Upper lobe of left lung (tissue), 6 donors: ENCODE results near the gene EPGN. TPM values are rescaled to one million over a fixed set of nuclear protein-coding genes. Genes with fewer than 3 reads are reported as not detected.

ENCODE experiments used
- ATAC-seq, 2 donors: fragments of 200-7000 bp; cut with Tn5 transposase; one replicate each; pipeline ENCODE4 v1.9.1; 2022; ENCODE audit warnings: mild to moderate bottlenecking in 2 of 2, moderate library complexity in 2 of 2; ENCODE audit not compliant: low FRiP score in 2 of 2
- DNase-seq, 2 donors: peaks; one replicate each; pipeline ENCODE4 v3.0.0-alpha.2; 2019 to 2020
- H3K27ac ChIP-seq, 4 donors: fragments of 200-600 bp; sonication (generic); one replicate each; pipeline ENCODE4 v1.5.1; 2016 to 2019
- H3K27me3 ChIP-seq, 4 donors: fragments of 200-600 bp; sonication (generic); one replicate each; pipeline ENCODE4 v1.5.1; 2017 to 2019
- H3K36me3 ChIP-seq, 4 donors: fragments of 200-600 bp; sonication (generic); one replicate each; pipeline ENCODE4 v1.5.1; 2016 to 2019
- H3K4me1 ChIP-seq, 4 donors: fragments of 200-600 bp; sonication (generic); one replicate each; pipeline ENCODE4 v1.5.1; 2018 to 2019
- H3K4me3 ChIP-seq, 4 donors: fragments of 200-600 bp; sonication (generic); one replicate each; pipeline ENCODE4 v1.5.1; 2017 to 2019; ENCODE audit warnings: mild to moderate bottlenecking in 2 of 4, moderate library complexity in 1 of 4
- H3K9me3 ChIP-seq, 4 donors: fragments of 200-600 bp; sonication (generic); one replicate each; pipeline ENCODE4 v1.5.1; 2018 to 2019
- EP300 ChIP-seq, 4 donors: sonication (generic); formaldehyde crosslinking; IDR thresholded peaks; one replicate each; pipeline ENCODE4 v1.5.1; 2017; ENCODE audit warnings: antibody characterized with exemption in 4 of 4, control low read depth in 2 of 4
- POLR2A ChIP-seq, 4 donors: fragments of 450-650 bp; IDR thresholded peaks; one replicate each; pipeline ENCODE4 v1.5.1; 2016 to 2017; ENCODE audit warnings: antibody characterized with exemption in 4 of 4, mild to moderate bottlenecking in 2 of 4
- POLR2AphosphoS5 ChIP-seq, 2 donors: sonication (generic); formaldehyde crosslinking; IDR thresholded peaks; one replicate each; pipeline ENCODE4 v1.5.1; 2017; ENCODE audit warnings: antibody characterized with exemption in 2 of 2
- WGBS, 2 donors: methylation state at CpG; one replicate each; pipeline ENCODE4 v1.1.5; 2017 to 2018; 5-methylcytosine and 5-hydroxymethylcytosine counted together
- total RNA-seq, 6 donors: library from RNA; depleted of rRNA in 4 of 6; stranded (reverse); fragments of >200 nt in 4 of 6; gene quantifications; one replicate each; pipeline versions ENCODE4 v1.1.0 to v1.2.1, GENCODE V29; 2016 to 2021
- TF ChIP-seq, protein P1 (sequence below), 6 experiments: fragments of 450-650 bp in 4 of 6; fragments of 200-600 bp in 2 of 6; sonication (generic) in 2 of 6; IDR thresholded peaks; one replicate each; pipeline ENCODE4 v1.5.1; 2016 to 2019; ENCODE audit warnings: antibody characterized with exemption in 6 of 6
- donor health status: DM: no; HTN: no; CAD: no; lungs with moderate emphysema.
- donor health status: DM: no; HTN: yes; CAD: no; lungs with severe emphysema.

EPGN gene
- total RNA-seq, 6 donors from 2014 or later: 0.34 to 7.1 (median 0.94) TPM; not detected in 2

DNA sequence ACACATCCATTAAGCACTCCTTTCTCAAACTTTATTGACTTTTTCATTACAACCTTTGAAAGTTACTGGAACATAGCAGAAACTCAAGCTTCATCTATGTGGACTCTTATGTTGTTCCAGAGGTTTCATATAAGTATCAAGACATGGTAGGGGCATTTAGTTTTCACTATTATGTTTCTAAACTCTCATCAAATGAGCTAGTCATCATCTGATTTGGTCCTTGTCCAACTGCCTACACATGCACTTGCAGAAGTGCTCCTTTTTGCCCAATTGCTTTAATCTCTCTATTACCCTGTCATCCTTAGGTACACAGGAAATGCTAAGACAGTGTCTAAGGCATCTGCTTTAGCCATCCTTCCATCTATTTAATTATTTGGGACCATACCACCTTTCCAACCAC is 42.2 kb upstream of the EPGN start:
- H3K4me1 ChIP-seq: no peaks in the 10 kb centered on the region
- DNase-seq (no peak), ATAC-seq (no peak)
- no peak overlapping the region for H3K4me3 ChIP-seq
- H3K27me3 ChIP-seq: no peaks in the 10 kb centered on the region
- H3K36me3 ChIP-seq: no peaks in the 10 kb centered on the region
- no peaks in the 10 kb centered on the region for H3K9me3 ChIP-seq
- H3K27ac ChIP-seq: no peak overlapping the region
- TF ChIP-seq EP300 (IDR thresholded peaks at IDR 0.05) (no peak), POLR2AphosphoS5 (IDR thresholded peaks at IDR 0.05) (no peak), POLR2A (IDR thresholded peaks at IDR 0.05) (no peak)
- TF ChIP-seq, protein P1, sequence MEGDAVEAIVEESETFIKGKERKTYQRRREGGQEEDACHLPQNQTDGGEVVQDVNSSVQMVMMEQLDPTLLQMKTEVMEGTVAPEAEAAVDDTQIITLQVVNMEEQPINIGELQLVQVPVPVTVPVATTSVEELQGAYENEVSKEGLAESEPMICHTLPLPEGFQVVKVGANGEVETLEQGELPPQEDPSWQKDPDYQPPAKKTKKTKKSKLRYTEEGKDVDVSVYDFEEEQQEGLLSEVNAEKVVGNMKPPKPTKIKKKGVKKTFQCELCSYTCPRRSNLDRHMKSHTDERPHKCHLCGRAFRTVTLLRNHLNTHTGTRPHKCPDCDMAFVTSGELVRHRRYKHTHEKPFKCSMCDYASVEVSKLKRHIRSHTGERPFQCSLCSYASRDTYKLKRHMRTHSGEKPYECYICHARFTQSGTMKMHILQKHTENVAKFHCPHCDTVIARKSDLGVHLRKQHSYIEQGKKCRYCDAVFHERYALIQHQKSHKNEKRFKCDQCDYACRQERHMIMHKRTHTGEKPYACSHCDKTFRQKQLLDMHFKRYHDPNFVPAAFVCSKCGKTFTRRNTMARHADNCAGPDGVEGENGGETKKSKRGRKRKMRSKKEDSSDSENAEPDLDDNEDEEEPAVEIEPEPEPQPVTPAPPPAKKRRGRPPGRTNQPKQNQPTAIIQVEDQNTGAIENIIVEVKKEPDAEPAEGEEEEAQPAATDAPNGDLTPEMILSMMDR (IDR thresholded peaks at IDR 0.05): no peak

DNA sequence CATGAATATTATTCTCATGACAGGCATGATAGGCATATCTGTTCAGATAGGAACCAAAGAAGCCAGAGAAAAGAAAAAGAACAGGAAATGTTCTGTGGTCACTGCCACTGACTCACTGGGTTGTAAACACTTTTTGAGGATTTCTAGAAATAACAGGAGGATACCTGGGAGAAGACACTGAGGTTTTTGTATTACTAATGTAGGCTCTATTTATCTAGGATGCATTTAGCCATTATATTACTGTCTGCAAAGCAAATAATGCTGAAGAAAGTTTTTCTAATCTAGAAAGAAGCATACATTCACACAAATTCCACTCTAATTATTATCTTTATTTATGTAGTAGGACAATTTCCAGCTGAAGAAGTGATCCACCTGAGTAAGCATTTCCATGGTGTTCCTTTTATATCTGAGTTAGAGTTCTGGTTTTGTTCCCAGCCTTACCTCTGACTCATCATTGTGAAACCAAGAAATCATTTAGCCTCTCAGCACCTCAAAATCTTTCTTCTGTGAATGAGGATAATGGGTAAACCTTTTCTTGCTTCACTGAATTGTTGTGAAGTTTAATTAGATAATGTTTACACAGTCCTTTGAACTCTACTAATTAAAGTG is 40.2 kb upstream of the EPGN start:
- no peaks in the 10 kb centered on the region for H3K4me1 ChIP-seq
- TF ChIP-seq POLR2AphosphoS5 (IDR thresholded peaks at IDR 0.05): no peak
- no peaks in the 10 kb centered on the region for H3K36me3 ChIP-seq
- no peak overlapping the region for H3K27ac ChIP-seq
- H3K27me3 ChIP-seq: no peaks in the 10 kb centered on the region
- H3K9me3 ChIP-seq: no peaks in the 10 kb centered on the region
- no peak for ATAC-seq
- no peak overlapping the region for H3K4me3 ChIP-seq
- no peak for DNase-seq

DNA sequence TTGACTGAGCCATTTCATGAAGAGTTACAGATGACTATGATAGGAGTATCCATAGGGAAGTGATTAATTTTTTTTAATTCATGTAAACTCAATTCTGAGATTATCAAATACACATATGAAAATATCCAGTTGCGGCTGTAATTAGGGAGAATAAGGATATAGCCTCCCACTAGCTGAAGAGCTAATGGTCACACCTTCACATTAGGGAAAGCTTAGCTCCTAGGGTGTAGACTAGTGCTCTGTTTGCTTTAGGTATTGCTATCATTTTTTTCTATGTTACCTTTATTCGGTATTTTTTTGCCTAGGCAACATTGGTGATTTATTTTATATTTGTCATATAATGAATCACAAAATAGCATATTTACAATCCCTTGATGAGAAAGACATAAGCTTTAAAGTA is 39.6 kb upstream of the EPGN start:
- no peak overlapping the region for H3K27ac ChIP-seq
- no peaks in the 10 kb centered on the region for H3K4me1 ChIP-seq
- H3K27me3 ChIP-seq: no peaks in the 10 kb centered on the region
- WGBS, 2 donors: 93 to 98% methylated on average over 2 of the region's 2 CpGs
- H3K36me3 ChIP-seq: no peaks in the 10 kb centered on the region
- H3K4me3 ChIP-seq: no peak overlapping the region
- ATAC-seq (no peak), DNase-seq (no peak)
- no peaks in the 10 kb centered on the region for H3K9me3 ChIP-seq
- TF ChIP-seq EP300 (IDR thresholded peaks at IDR 0.05): no peak
- TF ChIP-seq, protein P1 (IDR thresholded peaks at IDR 0.05): no peak
- TF ChIP-seq POLR2A (IDR thresholded peaks at IDR 0.05): no peak
- no peak for TF ChIP-seq POLR2AphosphoS5 (IDR thresholded peaks at IDR 0.05)

DNA sequence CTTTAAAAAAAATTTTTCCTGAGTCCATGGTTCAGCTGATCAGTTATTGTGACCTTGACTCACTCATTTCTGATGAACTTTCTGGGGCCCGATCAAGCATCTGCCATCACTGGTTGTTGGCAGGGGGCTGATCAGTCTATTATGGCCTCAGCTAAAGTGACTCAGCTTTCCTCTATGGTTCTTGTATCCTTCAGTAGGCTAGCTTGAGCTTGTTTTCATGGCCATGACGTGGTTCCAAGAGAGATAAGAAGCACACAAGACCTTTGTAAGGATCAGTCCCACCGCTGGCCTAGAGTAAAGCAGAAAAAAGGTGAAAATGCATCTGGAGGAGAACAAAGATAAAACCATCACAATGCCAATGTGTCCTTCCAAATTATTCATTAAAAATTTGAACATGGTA is 29.8 kb upstream of the EPGN start:
- H3K27ac ChIP-seq: no peak overlapping the region
- H3K4me3 ChIP-seq: no peak overlapping the region
- no peaks in the 10 kb centered on the region for H3K36me3 ChIP-seq
- H3K27me3 ChIP-seq: no peaks in the 10 kb centered on the region
- DNase-seq: no peak
- 92 to 93% methylated on average over 3 of the region's 3 CpGs for WGBS, 2 donors
- no peaks in the 10 kb centered on the region for H3K9me3 ChIP-seq
- no peak for ATAC-seq
- no peaks in the 10 kb centered on the region for H3K4me1 ChIP-seq
- TF ChIP-seq EP300 (IDR thresholded peaks at IDR 0.05) (no peak), POLR2AphosphoS5 (IDR thresholded peaks at IDR 0.05) (no peak), POLR2A (IDR thresholded peaks at IDR 0.05) (no peak)
- TF ChIP-seq, protein P1 (IDR thresholded peaks at IDR 0.05): no peak

DNA sequence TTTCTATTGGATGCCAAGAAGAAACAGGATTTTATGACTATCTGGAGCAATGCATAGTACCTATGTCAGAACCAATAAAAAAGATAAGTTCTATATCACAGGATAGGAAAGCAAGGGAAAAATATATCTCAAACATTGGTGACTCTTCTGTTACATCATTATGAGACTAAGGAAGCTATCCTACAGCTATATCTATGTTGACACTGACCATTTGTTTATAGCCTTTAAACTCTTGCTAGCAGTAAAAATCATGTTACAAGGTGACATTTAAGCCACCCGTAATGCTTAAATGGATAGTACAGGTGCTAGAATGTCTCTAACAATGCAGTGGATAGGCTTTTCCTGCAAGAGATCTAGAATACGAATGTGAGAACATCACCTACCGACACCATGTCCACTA is 28.6 kb upstream of the EPGN start:
- Histone ChIP-seq H3K27ac (no peak overlapping the region), H3K4me1 (no peaks in the 10 kb centered on the region), H3K27me3 (no peaks in the 10 kb centered on the region), H3K4me3 (no peak overlapping the region), H3K36me3 (no peaks in the 10 kb centered on the region), H3K9me3 (no peaks in the 10 kb centered on the region)
- no peak for TF ChIP-seq POLR2AphosphoS5 (IDR thresholded peaks at IDR 0.05)
- TF ChIP-seq EP300 (IDR thresholded peaks at IDR 0.05): no peak
- TF ChIP-seq POLR2A (IDR thresholded peaks at IDR 0.05): no peak
- TF ChIP-seq, protein P1 (IDR thresholded peaks at IDR 0.05): no peak
- DNase-seq (no peak), ATAC-seq (no peak)
- WGBS, 2 donors: 99 to 100% methylated on average over 3 of the region's 3 CpGs
